ENCODE results near the gene PDLIM7. TPM values are rescaled to one million over a fixed set of nuclear protein-coding genes. Genes with fewer than 3 reads are reported as not detected.
A peak's percentile ranks its signal among the peaks of the same experiment; 100 is the strongest.

Gene PDLIM7
- polyA plus RNA-seq, 1 of the 3 experiments (the other 2 are of a cell fraction): 206 TPM

GRCh38 chr5:177538876-177539275, 41.5 kb upstream of the PDLIM7 start (continued):
- TF ChIP-seq CTCF (IDR thresholded peaks at IDR 0.05): no peak
- no peak for TF ChIP-seq FOXM1 (IDR thresholded peaks at IDR 0.05; ENCODE audit: low read depth)

GRCh38 chr5:177537389-177538361, 40.3 kb upstream of the PDLIM7 start:
- ChIA-PET CTCF (interaction anchor here (0.7 to 1.7 kb wide), 4 partner anchors 9 to 134 kb away, joined by 3 to 5 read pairs (median 4); no protein-coding TSS in a partner anchor), POLR2A (no interaction called here)
- no peaks in the 10 kb centered on the region for H3K27me3 ChIP-seq (ENCODE audit: insufficient read depth)
- peaks cover 66% of the 10 kb centered on the region for H3K79me2 ChIP-seq (ENCODE audit: insufficient read depth)
- H3K9me2 ChIP-seq: no peaks in the 10 kb centered on the region
- H3K9ac ChIP-seq: no peak overlapping the region; the same call in 1 of the 2 replicates
- peak overlapping the region; percentile 57 for H3K4me2 ChIP-seq
- peaks cover 23% of the 10 kb centered on the region for H4K20me1 ChIP-seq (ENCODE audit: insufficient read depth)
- H3K4me1 ChIP-seq (ENCODE audit: control insufficient read depth in 1 of 2, insufficient read depth in 2 of 2, low read depth in 1 of 2, low read length in 1 of 2): peaks cover under 1 to 15% of the 10 kb centered on the region in 2 experiments; a peak in 2 of 4 replicates
- peaks cover 20 to 44% of the 10 kb centered on the region in 2 experiments for H3K36me3 ChIP-seq (replicated peaks in 1 of 2; ENCODE audit: control insufficient read depth in 1 of 2, insufficient read depth in 2 of 2, low read length in 1 of 2)
- peak overlapping the region; percentile 68 to 72; a peak in 3 of 4 replicates for H3K27ac ChIP-seq (ENCODE audit: low read depth in 2 of 2, low read length in 1 of 2)
- peaks cover 23% of the 10 kb centered on the region for H3F3A ChIP-seq (replicated peaks; ENCODE audit: insufficient read depth)
- TF ChIP-seq YY1 (IDR thresholded peaks at IDR 0.05; ENCODE audit: low read depth) (no peak), RCOR1 (IDR thresholded peaks at IDR 0.05; ENCODE audit: low read length) (no peak), RFX5 (IDR thresholded peaks at IDR 0.05; ENCODE audit: low read length) (no peak), POLR2AphosphoS5 (IDR thresholded peaks at IDR 0.05; ENCODE audit: low read depth, low read length) (no peak), TEAD4 (IDR thresholded peaks at IDR 0.05; ENCODE audit: borderline replicate concordance, insufficient read depth) (peak; percentile 43; the same call in 1 of the 2 replicates), FOSL2 (IDR thresholded peaks at IDR 0.05; ENCODE audit: borderline replicate concordance, low read depth) (no peak), CHD2 (IDR thresholded peaks at IDR 0.05; ENCODE audit: low read length, partially characterized antibody) (no peak), GABPA (IDR thresholded peaks at IDR 0.05; ENCODE audit: low read depth) (no peak), TCF12 (IDR thresholded peaks at IDR 0.05) (peak; percentile 12; the same call in 1 of the 2 replicates)
- no peak for DNase-seq
- no peak overlapping the region for H2AFZ ChIP-seq (ENCODE audit: low read depth)
- 47% methylated on average over 15 of the region's 15 CpGs for WGBS (ENCODE audit: low lambda C conversion rate)
- no peak overlapping the region for H3K4me3 ChIP-seq (ENCODE audit: low read depth in 2 of 2, low read length in 1 of 2)
- no peaks in the 10 kb centered on the region for H3K9me3 ChIP-seq

- Histone ChIP-seq H3K79me2 (ENCODE audit: insufficient read depth) (peaks cover 57% of the 10 kb centered on the region), H3K27me3 (ENCODE audit: insufficient read depth) (no peaks in the 10 kb centered on the region), H3K9ac (no peak overlapping the region), H4K20me1 (ENCODE audit: insufficient read depth) (peaks cover 17% of the 10 kb centered on the region; the same call in 1 of the 2 replicates), H3K4me1 (ENCODE audit: control insufficient read depth in 1 of 2, insufficient read depth in 2 of 2, low read depth in 1 of 2, low read length in 1 of 2) (peaks cover 0 to 15% of the 10 kb centered on the region in 2 experiments; a peak in 1 of 4 replicates), H3K36me3 (replicated peaks in 1 of 2; ENCODE audit: control insufficient read depth in 1 of 2, insufficient read depth in 2 of 2, low read length in 1 of 2) (peaks cover 17 to 46% of the 10 kb centered on the region in 2 experiments), H3K9me3 (no peaks in the 10 kb centered on the region), H3F3A (replicated peaks; ENCODE audit: insufficient read depth) (peaks cover 23% of the 10 kb centered on the region), H3K4me3 (ENCODE audit: low read depth in 2 of 2, low read length in 1 of 2) (no peak overlapping the region), H3K4me2 (no peak overlapping the region), H2AFZ (ENCODE audit: low read depth) (no peak overlapping the region), H3K9me2 (no peaks in the 10 kb centered on the region), H3K27ac (ENCODE audit: low read depth in 2 of 2, low read length in 1 of 2) (no peak overlapping the region)
- POLR2A ChIA-PET: no interaction called here
- DNase-seq: no peak
- CTCF ChIA-PET: interaction anchor here (0.8 to 1.3 kb wide), 3 partner anchors 11 to 132 kb away, joined by 3 to 4 read pairs (median 3); no protein-coding TSS in a partner anchor
- 97% methylated on average over 9 of the region's 10 CpGs for WGBS (ENCODE audit: low lambda C conversion rate)
- TF ChIP-seq RCOR1 (IDR thresholded peaks at IDR 0.05; ENCODE audit: low read length) (no peak), GATA2 (CRISPR knock-in tag; IDR thresholded peaks at IDR 0.05) (no peak), TEAD4 (IDR thresholded peaks at IDR 0.05; ENCODE audit: borderline replicate concordance, insufficient read depth) (no peak), SIN3A (IDR thresholded peaks at IDR 0.05; ENCODE audit: borderline replicate concordance, low read depth, low read length) (no peak), ZBTB33 (IDR thresholded peaks at IDR 0.05; ENCODE audit: borderline replicate concordance, low read depth) (no peak), CHD2 (IDR thresholded peaks at IDR 0.05; ENCODE audit: low read length, partially characterized antibody) (no peak), USF1 (IDR thresholded peaks at IDR 0.05; ENCODE audit: borderline replicate concordance, low read depth) (no peak)
These were observed 39.0 kb upstream of the PDLIM7 start for GRCh38 chr5:177536386-177536785.
